Left forelimb (tissue), 1 donor: ENCODE results near the gene EPHA8.
A peak's percentile ranks its signal among the peaks of the same experiment; 100 is the strongest.

Experiments
- DNase-seq: peaks from one replicate; pipeline ENCODE4 v3.0.0-alpha.2; 2018; ENCODE audit warnings: low spot score

Gene EPHA8

DNA sequence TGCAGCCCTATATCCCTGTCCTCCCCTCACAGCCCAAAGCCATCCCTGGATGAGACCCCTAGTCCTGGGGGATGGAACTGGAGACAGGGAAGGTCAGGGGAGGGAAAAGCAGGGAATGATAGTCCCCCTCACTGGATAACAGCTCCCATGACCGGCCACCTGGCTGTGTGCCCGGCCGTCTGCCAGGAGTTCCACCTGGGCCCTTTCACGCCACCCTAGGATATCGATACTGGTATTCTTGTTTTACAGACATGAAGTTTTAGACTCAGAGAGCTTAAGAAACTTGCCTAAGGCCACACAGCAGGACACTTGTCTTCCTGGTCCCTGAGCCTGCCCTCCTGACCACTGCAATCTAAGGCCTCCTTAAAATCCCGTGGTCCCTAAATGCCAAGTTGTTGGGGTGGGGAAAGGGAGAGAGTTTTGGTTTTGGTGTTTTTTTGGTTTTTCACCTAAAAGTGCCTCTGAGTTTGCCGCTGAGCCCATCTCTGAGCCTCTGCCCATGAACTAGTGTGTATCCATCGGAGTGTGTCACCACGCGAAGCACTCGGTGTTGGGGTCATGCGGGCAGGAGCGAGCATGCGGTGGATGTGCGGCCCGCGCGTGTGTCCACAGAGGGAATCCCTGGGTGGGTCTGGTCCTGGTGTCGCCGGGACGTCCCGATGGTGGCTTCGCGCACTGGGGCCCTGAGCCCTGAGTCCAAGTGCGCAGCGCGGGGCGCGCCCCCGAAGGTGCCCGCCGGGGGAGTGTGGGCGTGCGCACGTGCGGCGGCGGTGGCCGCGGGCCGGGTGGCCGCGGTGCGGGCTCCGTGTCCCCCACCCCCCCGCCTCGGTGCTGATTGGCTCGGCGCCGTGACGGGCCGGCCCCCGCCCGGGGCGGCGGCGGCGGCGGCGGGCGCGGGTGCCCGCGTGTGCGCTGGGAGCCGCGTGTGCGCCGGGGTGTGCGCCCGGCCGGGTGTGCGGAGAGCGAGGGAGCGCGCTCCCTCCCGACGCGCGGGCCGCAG lies at the start of gene EPHA8:
EPHA8 (plus strand) TSS at position 906 of the 1,000 bp plus-strand sequence. CDS start 147 bp downstream, outside the sequence.
- no peak for DNase-seq

- no peak for DNase-seq
These were observed 46.2 kb upstream of the EPHA8 start for GRCh38 chr1:22516906-22517571.

DNA sequence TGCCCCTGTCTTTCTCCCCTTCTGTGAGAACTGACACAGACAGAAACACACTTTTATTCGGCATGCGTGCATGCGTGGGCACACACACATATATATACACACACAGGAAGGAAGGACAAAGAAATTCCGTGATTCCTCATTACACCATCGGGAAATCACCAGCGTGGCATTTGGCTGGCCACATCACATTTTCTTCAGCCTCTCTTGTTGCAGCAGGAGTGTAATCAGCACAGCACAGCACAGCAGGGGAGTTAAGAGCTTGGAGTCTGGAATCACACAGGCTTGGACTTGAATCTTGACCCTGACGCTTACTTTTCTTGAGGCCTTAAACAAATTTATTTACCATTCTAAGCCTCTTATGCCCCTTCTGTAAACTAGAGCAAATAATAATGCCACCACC lies 45.3 kb upstream of the EPHA8 start:
- DNase-seq = no peak

DNA sequence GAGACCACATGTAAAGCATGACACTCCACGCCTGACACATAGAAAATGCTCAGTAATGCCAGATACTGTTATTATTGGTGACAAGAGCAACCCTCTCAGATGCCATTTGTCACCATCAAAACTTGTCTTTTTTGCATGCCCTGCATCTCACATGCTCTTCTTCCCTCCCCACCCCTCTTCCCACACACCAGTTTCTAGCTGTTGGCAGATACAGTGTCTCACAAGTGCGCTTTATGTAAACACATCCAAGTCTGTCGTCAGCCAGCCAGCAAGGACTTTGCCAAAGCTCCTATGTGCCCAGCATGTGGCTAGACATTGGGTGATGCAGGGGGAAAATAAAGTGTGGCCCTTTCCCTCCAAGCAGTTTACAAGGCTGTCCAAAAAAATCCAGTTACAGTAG lies 44.9 kb upstream of the EPHA8 start:
- no peak for DNase-seq

DNA sequence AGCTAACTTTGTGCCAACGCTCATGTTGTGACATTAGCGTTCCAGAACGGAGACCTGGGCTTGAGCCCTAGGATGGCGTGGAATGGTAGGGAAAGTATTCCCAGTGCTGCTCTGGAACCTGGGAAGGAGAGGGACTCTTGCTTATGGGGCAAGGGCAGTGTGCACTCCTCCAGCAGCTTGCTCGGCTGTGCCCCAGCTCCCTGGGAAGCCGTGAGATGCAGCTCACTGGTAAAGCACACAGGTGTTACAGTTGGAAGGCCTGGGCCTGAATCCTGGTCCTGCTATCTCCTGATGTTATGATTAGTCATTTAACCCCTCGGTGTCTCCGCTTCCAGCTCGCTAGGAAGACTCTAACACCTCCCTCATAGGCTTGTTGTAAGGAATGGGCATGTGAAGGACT lies 42.4 kb upstream of the EPHA8 start:
- DNase-seq = no peak

- DNase-seq = no peak
These were observed 41.6 kb upstream of the EPHA8 start for GRCh38 chr1:22521692-22522091.

DNA sequence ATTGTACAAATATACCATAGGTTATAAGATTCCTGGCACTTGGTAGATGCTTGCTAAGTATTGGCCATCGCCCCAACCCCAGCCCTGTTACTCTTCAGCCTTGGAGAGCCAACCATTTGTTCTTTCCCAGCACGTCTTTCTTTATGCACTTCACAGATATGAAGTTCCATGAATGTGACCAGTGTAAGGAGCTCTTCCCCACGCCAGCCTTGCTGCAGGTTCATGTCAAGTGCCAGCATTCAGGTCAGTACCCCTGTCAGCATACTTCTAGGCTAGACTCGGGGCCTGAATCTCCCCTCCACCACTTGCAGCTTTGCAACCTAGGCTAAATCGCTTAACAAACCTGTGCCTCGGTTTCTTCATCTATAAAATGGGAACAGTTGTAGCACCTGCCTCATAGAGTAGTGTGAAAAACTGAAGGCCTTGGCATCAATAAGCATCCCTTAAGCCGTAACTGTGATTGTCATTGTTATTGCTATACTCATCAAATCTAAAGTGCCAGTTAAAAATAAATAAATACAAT lies 41.0 kb upstream of the EPHA8 start:
- DNase-seq = no peak

GRCh38 chr1:22524481-22524880 lies 38.8 kb upstream of the EPHA8 start:
- no peak for DNase-seq

DNA sequence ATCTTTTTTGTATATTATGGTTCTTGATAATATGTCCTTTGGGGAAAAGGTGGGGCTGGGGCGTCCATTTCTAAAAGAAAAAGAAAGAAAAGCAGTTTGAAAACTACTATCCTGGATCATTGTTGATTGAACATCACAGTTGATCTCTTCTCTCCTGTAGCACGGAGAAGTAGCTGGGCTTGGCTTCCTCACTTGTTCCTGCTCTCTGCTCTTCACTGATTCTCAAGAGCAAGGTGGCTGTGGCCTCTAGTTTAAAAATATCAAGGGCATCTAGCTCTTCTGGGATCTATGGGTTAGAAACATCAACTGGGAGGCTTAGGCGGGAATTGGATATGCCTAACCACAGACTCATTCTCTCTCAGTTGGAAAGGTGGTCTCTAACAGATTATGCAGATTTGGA lies 38.1 kb upstream of the EPHA8 start:
- DNase-seq = no peak

GRCh38 chr1:22525646-22526045 lies 37.6 kb upstream of the EPHA8 start:
- no peak for DNase-seq

GRCh38 chr1:22526098-22526497 lies 37.2 kb upstream of the EPHA8 start:
- DNase-seq = no peak

- DNase-seq = no peak
These were observed 36.6 kb upstream of the EPHA8 start for GRCh38 chr1:22526677-22527076.

GRCh38 chr1:22527122-22527521 lies 36.2 kb upstream of the EPHA8 start:
- DNase-seq = no peak

GRCh38 chr1:22527555-22528296 lies 35.6 kb upstream of the EPHA8 start:
- no peak for DNase-seq

- no peak for DNase-seq
These were observed 34.8 kb upstream of the EPHA8 start for GRCh38 chr1:22528451-22528850.

DNA sequence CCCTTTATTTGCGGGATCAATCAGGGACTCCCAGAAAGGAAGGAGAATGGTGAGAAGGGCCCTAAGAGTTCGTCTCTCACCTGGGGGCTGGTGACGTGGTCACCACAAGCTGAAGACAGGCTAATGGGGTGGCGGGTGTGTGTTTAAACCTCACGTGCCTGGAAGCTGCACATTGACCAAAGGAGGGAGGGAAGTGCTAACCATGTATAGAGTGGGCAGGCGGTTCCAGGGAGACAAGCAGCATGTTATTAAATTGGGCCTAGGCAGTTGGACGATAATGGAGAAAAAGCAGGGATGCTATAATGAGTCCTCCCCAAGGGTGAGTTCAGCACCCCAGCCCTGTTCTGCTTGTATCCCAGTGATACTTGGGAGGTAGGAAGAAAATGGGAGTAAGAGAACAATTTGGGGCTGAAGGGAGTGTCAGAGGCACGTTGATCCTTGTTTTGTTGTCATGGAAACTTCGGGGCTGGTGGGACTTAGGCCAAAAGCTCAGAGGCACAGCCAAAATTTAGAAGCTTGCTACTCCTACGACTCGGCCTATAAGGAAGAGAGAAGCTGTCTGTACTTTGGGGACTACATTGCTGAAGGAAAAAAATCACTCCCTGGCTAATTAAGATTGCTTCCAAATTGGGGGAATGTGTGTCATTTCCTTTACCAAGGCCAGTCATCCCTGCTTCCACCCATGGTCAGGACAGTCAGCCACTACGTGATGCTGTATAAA lies 33.2 kb upstream of the EPHA8 start:
- DNase-seq = peak; percentile 88

GRCh38 chr1:22530715-22531114 lies 32.6 kb upstream of the EPHA8 start:
- DNase-seq = no peak

DNA sequence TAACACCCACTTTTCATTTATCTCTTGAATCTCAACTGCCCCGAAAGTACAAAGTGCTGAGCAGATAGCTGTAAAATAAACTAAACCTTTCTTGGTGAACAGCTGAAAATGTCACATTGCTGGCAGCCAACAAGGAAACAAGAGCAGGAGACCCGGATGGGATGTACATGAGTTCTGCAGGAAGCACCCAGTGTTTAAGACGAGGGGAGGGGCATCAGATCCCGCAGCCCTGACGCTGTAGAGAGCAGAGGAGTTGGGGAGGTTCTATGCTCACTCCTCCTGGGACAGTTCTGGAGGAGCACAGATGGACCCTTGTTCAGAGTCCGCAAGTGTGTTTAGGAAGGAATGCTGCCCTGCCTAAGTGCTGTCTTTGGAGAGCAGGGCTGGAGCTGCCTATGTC lies 32.0 kb upstream of the EPHA8 start:
- no peak for DNase-seq

- no peak for DNase-seq
These were observed 29.9 kb upstream of the EPHA8 start for GRCh38 chr1:22533244-22533895.

- DNase-seq = no peak
These were observed 28.3 kb upstream of the EPHA8 start for GRCh38 chr1:22534951-22535350.

- DNase-seq = no peak
These were observed 27.9 kb upstream of the EPHA8 start for GRCh38 chr1:22535399-22535798.
